Gastroesophageal sphincter (tissue), 3 donors: ENCODE measurements around the gene CFAP73.

Experiments
- EP300 ChIP-seq: sonication (generic); formaldehyde crosslinking; IDR thresholded peaks from one replicate; pipeline ENCODE4 v1.6.1; 2017; ENCODE audit warnings: antibody characterized with exemption, mild to moderate bottlenecking
- POLR2A ChIP-seq, 2 donors: fragments of 450-650 bp; IDR thresholded peaks; one replicate each; pipeline ENCODE4 v1.6.1; 2017; ENCODE audit warnings: antibody characterized with exemption in 2 of 2, mild to moderate bottlenecking in 2 of 2, moderate library complexity in 1 of 2
- POLR2AphosphoS5 ChIP-seq: sonication (generic); formaldehyde crosslinking; IDR thresholded peaks from one replicate; pipeline ENCODE4 v1.6.1; 2017; ENCODE audit warnings: antibody characterized with exemption
- TF ChIP-seq, protein P1 (sequence below), 4 experiments: fragments of 200-600 bp in 2 of 4; fragments of 450-650 bp in 2 of 4; sonication (generic) in 1 of 4; IDR thresholded peaks; one replicate each; pipeline ENCODE4 v1.5.1; 2017 to 2019; ENCODE audit warnings: antibody characterized with exemption in 4 of 4, mild to moderate bottlenecking in 2 of 4, moderate library complexity in 2 of 4

- TF ChIP-seq EP300 = no peak
- no peak for TF ChIP-seq POLR2A (IDR thresholded peaks at IDR 0.05)
- TF ChIP-seq, protein P1, sequence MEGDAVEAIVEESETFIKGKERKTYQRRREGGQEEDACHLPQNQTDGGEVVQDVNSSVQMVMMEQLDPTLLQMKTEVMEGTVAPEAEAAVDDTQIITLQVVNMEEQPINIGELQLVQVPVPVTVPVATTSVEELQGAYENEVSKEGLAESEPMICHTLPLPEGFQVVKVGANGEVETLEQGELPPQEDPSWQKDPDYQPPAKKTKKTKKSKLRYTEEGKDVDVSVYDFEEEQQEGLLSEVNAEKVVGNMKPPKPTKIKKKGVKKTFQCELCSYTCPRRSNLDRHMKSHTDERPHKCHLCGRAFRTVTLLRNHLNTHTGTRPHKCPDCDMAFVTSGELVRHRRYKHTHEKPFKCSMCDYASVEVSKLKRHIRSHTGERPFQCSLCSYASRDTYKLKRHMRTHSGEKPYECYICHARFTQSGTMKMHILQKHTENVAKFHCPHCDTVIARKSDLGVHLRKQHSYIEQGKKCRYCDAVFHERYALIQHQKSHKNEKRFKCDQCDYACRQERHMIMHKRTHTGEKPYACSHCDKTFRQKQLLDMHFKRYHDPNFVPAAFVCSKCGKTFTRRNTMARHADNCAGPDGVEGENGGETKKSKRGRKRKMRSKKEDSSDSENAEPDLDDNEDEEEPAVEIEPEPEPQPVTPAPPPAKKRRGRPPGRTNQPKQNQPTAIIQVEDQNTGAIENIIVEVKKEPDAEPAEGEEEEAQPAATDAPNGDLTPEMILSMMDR (IDR thresholded peaks at IDR 0.05) = no peak
- TF ChIP-seq POLR2AphosphoS5 = no peak
Measured at GRCh38 chr12:113119980-113120669, 29.4 kb upstream of the CFAP73 start.
